Measurements from ENCODE around the gene OR51B2. TPM values are rescaled to one million over a fixed set of nuclear protein-coding genes. Genes with fewer than 3 reads are reported as not detected.

OR51B2 gene
- total and polyA plus RNA-seq, 4 donors, result 0.20 to 0.22 TPM; not detected in 2

DNA sequence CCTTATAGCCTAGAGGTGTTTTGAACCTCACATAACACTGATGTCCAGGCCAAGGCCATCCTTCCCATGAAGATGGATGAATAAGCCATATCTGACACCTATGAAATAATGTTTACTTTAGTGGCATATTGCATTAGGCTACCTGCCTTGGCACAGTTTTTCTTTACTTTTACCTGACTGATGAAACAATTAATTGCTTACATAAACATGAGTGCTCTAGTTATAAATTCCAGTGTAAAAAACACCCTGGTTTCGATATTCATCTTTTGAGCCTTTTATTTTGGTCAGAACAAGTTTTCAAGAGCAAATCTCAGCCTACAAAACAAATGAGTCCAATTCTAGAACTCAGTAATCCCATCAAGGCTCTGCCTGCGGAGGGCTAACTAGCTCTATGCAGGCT is 47.4 kb downstream of the OR51B2 start:
- no CpG with 5 or more reads among the region's 2 CpGs for WGBS (ENCODE audit: insufficient coverage)

GRCh38 chr11:5275369-5276110 is 48.6 kb downstream of the OR51B2 start:
- H3K9me3 ChIP-seq (ENCODE audit: control insufficient read depth, insufficient read depth, low read length), result no peaks in the 10 kb centered on the region
- no CpG with 5 or more reads among the region's 6 CpGs for WGBS (ENCODE audit: insufficient coverage)
- no peak overlapping the region for H3K27ac ChIP-seq (ENCODE audit: low read depth, low read length)
- DNase-seq (ENCODE audit: low read depth in 4 of 6, low spot score in 6 of 6), result no peak
- H3K36me3 ChIP-seq (ENCODE audit: control insufficient read depth, insufficient read depth, low read length), result no peaks in the 10 kb centered on the region
- no peaks in the 10 kb centered on the region for H3K4me1 ChIP-seq (ENCODE audit: control insufficient read depth, insufficient read depth, low read length)
- H3K4me3 ChIP-seq (ENCODE audit: low read depth, low read length), result no peak overlapping the region
- no peaks in the 10 kb centered on the region for H3K27me3 ChIP-seq (ENCODE audit: control insufficient read depth, insufficient read depth, low read length)

More for the DNA sequence above, 47.4 kb downstream of the OR51B2 start:
- H3K4me3 ChIP-seq (ENCODE audit: low read depth, low read length), result no peak overlapping the region
- no peak overlapping the region for H3K27ac ChIP-seq (ENCODE audit: low read depth, low read length)
- H3K36me3 ChIP-seq (ENCODE audit: control insufficient read depth, insufficient read depth, low read length), result no peaks in the 10 kb centered on the region
- no peaks in the 10 kb centered on the region for H3K9me3 ChIP-seq (ENCODE audit: control insufficient read depth, insufficient read depth, low read length)
- H3K4me1 ChIP-seq (ENCODE audit: control insufficient read depth, insufficient read depth, low read length), result no peaks in the 10 kb centered on the region
- H3K27me3 ChIP-seq (ENCODE audit: control insufficient read depth, insufficient read depth, low read length), result no peaks in the 10 kb centered on the region
- no peak for DNase-seq (ENCODE audit: low read depth in 4 of 6, low spot score in 6 of 6)

DNA sequence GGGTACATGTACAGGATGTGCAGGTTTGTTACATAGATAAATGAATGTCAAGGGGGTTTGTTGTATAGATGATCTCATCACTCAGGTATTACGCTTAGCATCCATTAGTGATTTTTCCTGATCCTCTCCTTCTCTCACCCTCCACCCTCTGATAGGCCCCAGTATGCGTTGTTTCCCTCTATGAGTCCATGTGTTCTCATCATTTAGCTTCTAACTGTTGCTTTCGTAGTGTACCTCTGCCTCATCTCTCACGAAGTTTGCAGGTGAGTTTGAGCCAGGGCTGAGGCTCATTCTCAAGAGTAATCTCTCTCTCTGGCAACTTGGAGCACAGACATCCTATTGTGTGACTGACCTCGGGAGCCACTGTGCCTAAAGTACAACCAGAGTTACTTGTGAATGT is 49.7 kb downstream of the OR51B2 start:
- H3K4me3 ChIP-seq (ENCODE audit: low read depth, low read length), result no peak overlapping the region
- H3K27ac ChIP-seq (ENCODE audit: low read depth, low read length), result no peak overlapping the region
- H3K9me3 ChIP-seq (ENCODE audit: control insufficient read depth, insufficient read depth, low read length), result no peaks in the 10 kb centered on the region
- H3K27me3 ChIP-seq (ENCODE audit: control insufficient read depth, insufficient read depth, low read length), result no peaks in the 10 kb centered on the region
- no peak for DNase-seq (ENCODE audit: low read depth in 4 of 6, low spot score in 6 of 6)
- H3K36me3 ChIP-seq (ENCODE audit: control insufficient read depth, insufficient read depth, low read length), result no peaks in the 10 kb centered on the region
- WGBS (ENCODE audit: insufficient coverage), result 79% methylated on average over 3 of the region's 5 CpGs
- H3K4me1 ChIP-seq (ENCODE audit: control insufficient read depth, insufficient read depth, low read length), result no peaks in the 10 kb centered on the region

Small RNA genes within 50 kb of the gene (small RNA-seq; reads per million reads assigned to genes)
- gene AC104389.3 (ENCODE audit: low replicate concordance), result not detected

Other genes with a start within 250 kb of the OR51B2 start
- gene OR52A5, start 185.9 kb downstream of the OR51B2 start, total RNA-seq, result under 1 TPM in 1 of 2 donors, not detected in 1; 0.06 TPM
- not detected for gene OR52A5, start 185.9 kb downstream of the OR51B2 start, polyA plus RNA-seq (ENCODE audit: insufficient read length in 2 of 2)
- gene OR52A1, start 169.5 kb downstream of the OR51B2 start, total RNA-seq, result not detected
- gene OR52A1, start 169.5 kb downstream of the OR51B2 start, polyA plus RNA-seq (ENCODE audit: insufficient read length in 2 of 2), result under 1 TPM; 0.05 to 0.10 TPM
- gene OR51V1, start 123.6 kb downstream of the OR51B2 start, total RNA-seq, result not detected
- not detected for gene OR51V1, start 123.6 kb downstream of the OR51B2 start, polyA plus RNA-seq (ENCODE audit: insufficient read length in 2 of 2)
- 1,000 to 10,000 TPM; 1,170 to 2,002 TPM for gene HBB, start 97.2 kb downstream of the OR51B2 start, total RNA-seq
- 100 to 1,000 TPM; 132 to 148 TPM for gene HBB, start 97.2 kb downstream of the OR51B2 start, polyA plus RNA-seq (ENCODE audit: insufficient read length in 2 of 2)
- gene HBD, start 89.8 kb downstream of the OR51B2 start, total RNA-seq, result 1 to 10 TPM in 1 of 2 donors, under 1 TPM in 1; 0.17 to 1.2 TPM
- not detected for gene HBD, start 89.8 kb downstream of the OR51B2 start, polyA plus RNA-seq (ENCODE audit: insufficient read length in 2 of 2)
- 1,000 to 10,000 TPM in 1 of 2 donors, 100 to 1,000 TPM in 1; 286 to 1,550 TPM for gene HBG1, start 74.4 kb downstream of the OR51B2 start, total RNA-seq
- gene HBG1, start 74.4 kb downstream of the OR51B2 start, polyA plus RNA-seq (ENCODE audit: insufficient read length in 2 of 2), result 10 to 100 TPM in 1 of 2 donors, 1 to 10 TPM in 1; 8.9 to 10.7 TPM
- over 10,000 TPM; 12,245 to 14,331 TPM for gene HBG2, start 69.5 kb downstream of the OR51B2 start, total RNA-seq
- gene HBG2, start 69.5 kb downstream of the OR51B2 start, polyA plus RNA-seq (ENCODE audit: insufficient read length in 2 of 2), result 1,000 to 10,000 TPM; 2,225 to 2,582 TPM
- 10 to 100 TPM; 14.4 to 30.5 TPM for gene HBE1, start 54.4 kb downstream of the OR51B2 start, total RNA-seq
- 1 to 10 TPM; 9.2 to 9.3 TPM for gene HBE1, start 54.4 kb downstream of the OR51B2 start, polyA plus RNA-seq (ENCODE audit: insufficient read length in 2 of 2)
- gene OR51B4, start 22.4 kb downstream of the OR51B2 start, total RNA-seq, result under 1 TPM in 1 of 2 donors, not detected in 1; 0.17 TPM
- not detected for gene OR51B4, start 22.4 kb downstream of the OR51B2 start, polyA plus RNA-seq (ENCODE audit: insufficient read length in 2 of 2)
- 1 to 10 TPM in 1 of 2 donors, under 1 TPM in 1; 0.99 to 1.7 TPM for gene OR51B5, start 19.2 kb upstream of the OR51B2 start, total RNA-seq
- gene OR51B5, start 19.2 kb upstream of the OR51B2 start, polyA plus RNA-seq (ENCODE audit: insufficient read length in 2 of 2), result under 1 TPM in 1 of 2 donors, not detected in 1; 0.33 TPM
- gene OR51B6, start 27.2 kb upstream of the OR51B2 start, total RNA-seq, result not detected
- gene OR51B6, start 27.2 kb upstream of the OR51B2 start, polyA plus RNA-seq (ENCODE audit: insufficient read length in 2 of 2), result not detected
- gene OR51M1, start 59.5 kb upstream of the OR51B2 start, total RNA-seq, result not detected
- not detected for gene OR51M1, start 59.5 kb upstream of the OR51B2 start, polyA plus RNA-seq (ENCODE audit: insufficient read length in 2 of 2)
- gene OR51Q1, start 97.8 kb upstream of the OR51B2 start, total RNA-seq, result not detected
- gene OR51Q1, start 97.8 kb upstream of the OR51B2 start, polyA plus RNA-seq (ENCODE audit: insufficient read length in 2 of 2), result not detected
- under 1 TPM in 1 of 2 donors, not detected in 1; 0.28 TPM for gene OR51I1, start 117.2 kb upstream of the OR51B2 start, total RNA-seq
- gene OR51I1, start 117.2 kb upstream of the OR51B2 start, polyA plus RNA-seq (ENCODE audit: insufficient read length in 2 of 2), result not detected
- gene OR51I2, start 125.0 kb upstream of the OR51B2 start, total RNA-seq, result not detected
- gene OR51I2, start 125.0 kb upstream of the OR51B2 start, polyA plus RNA-seq (ENCODE audit: insufficient read length in 2 of 2), result not detected
- gene OR52D1, start 164.4 kb upstream of the OR51B2 start, total RNA-seq, result not detected
- gene OR52D1, start 164.4 kb upstream of the OR51B2 start, polyA plus RNA-seq (ENCODE audit: insufficient read length in 2 of 2), result not detected
- under 1 TPM; 0.10 to 0.39 TPM for gene UBQLN3, start 185.7 kb upstream of the OR51B2 start, total RNA-seq
- gene UBQLN3, start 185.7 kb upstream of the OR51B2 start, polyA plus RNA-seq (ENCODE audit: insufficient read length in 2 of 2), result not detected
- under 1 TPM; 0.30 to 0.55 TPM for gene UBQLNL, start 192.4 kb upstream of the OR51B2 start, total RNA-seq
- gene UBQLNL, start 192.4 kb upstream of the OR51B2 start, polyA plus RNA-seq (ENCODE audit: insufficient read length in 2 of 2), result under 1 TPM; 0.33 to 0.59 TPM
- gene OR52H1, start 224.2 kb upstream of the OR51B2 start, total RNA-seq, result under 1 TPM; 0.40 to 0.55 TPM
- not detected for gene OR52H1, start 224.2 kb upstream of the OR51B2 start, polyA plus RNA-seq (ENCODE audit: insufficient read length in 2 of 2)

Measured in spinal cord (tissue), 10 donors.